Measurements from ENCODE around the gene RPS4Y1. TPM values are rescaled to one million over a fixed set of nuclear protein-coding genes. Genes with fewer than 3 reads are reported as not detected.

The RPS4Y1 gene
- polyA plus RNA-seq, 1 donor (not counting 4 experiments of a cell fraction or from before 2014, with no cell fraction given), result not detected

DNA sequence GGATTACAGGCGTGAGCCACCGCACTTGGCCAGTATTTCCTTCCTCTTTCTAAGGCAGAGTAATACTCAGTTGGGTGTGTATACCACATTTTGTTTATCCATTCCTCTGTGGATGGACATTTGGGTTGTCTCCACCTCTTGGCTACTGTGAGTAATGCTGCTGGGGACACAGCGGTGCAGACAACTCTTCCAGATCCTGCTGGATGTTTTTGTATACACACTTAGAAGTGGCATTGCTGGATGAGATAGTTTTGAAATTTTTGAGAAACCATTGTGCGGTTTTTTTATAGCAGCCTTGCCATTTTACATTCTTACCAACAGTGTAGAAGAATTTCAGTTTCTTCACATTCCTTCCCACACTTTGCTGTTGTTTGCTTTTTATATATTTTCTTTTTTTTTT is 16.3 kb downstream of the RPS4Y1 start:
- FAIRE-seq (no peak), DNase-seq (ENCODE audit: low read depth, low spot score) (no peak)
- no peak overlapping the region for H2AFZ ChIP-seq (ENCODE audit: control insufficient read depth, low read length)
- dilution Hi-C loops (cut with MboI; ENCODE audit: extremely low pct_ligation_motif_present, low sequenced_read_pairs), result no loop called here
- TF ChIP-seq, protein P1, sequence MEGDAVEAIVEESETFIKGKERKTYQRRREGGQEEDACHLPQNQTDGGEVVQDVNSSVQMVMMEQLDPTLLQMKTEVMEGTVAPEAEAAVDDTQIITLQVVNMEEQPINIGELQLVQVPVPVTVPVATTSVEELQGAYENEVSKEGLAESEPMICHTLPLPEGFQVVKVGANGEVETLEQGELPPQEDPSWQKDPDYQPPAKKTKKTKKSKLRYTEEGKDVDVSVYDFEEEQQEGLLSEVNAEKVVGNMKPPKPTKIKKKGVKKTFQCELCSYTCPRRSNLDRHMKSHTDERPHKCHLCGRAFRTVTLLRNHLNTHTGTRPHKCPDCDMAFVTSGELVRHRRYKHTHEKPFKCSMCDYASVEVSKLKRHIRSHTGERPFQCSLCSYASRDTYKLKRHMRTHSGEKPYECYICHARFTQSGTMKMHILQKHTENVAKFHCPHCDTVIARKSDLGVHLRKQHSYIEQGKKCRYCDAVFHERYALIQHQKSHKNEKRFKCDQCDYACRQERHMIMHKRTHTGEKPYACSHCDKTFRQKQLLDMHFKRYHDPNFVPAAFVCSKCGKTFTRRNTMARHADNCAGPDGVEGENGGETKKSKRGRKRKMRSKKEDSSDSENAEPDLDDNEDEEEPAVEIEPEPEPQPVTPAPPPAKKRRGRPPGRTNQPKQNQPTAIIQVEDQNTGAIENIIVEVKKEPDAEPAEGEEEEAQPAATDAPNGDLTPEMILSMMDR (optimal IDR thresholded peaks at IDR 0.05 in 1 of 3, IDR thresholded peaks at IDR 0.05 in 1 of 3, conservative IDR thresholded peaks at IDR 0.05 in 1 of 3; ENCODE audit: extremely low read depth in 1 of 3, insufficient read depth in 2 of 3, low read length in 3 of 3), result no peak
- TF ChIP-seq EZH2 (IDR thresholded peaks at IDR 0.05; ENCODE audit: low read length), result no peak
- no peak overlapping the region for H3K4me2 ChIP-seq (ENCODE audit: control insufficient read depth, extremely low read depth, insufficient read depth, low read depth, low read length)
- H3K4me3 ChIP-seq (ENCODE audit: control insufficient read depth in 2 of 3, extremely low read depth in 1 of 3, insufficient read depth in 2 of 3, low read depth in 1 of 3, low read length in 3 of 3), result no peak overlapping the region
- H3K9ac ChIP-seq (ENCODE audit: control insufficient read depth, extremely low read depth, insufficient read depth, low read length), result no peak overlapping the region
- H3K27me3 ChIP-seq (ENCODE audit: control insufficient read depth, extremely low read depth, insufficient read depth, low read length), result no peaks in the 10 kb centered on the region
- no peaks in the 10 kb centered on the region for H3K36me3 ChIP-seq (ENCODE audit: control insufficient read depth in 2 of 2, extremely low read depth in 1 of 2, insufficient read depth in 2 of 2, low read length in 2 of 2)
- no peaks in the 10 kb centered on the region for H3K9me1 ChIP-seq (ENCODE audit: control insufficient read depth, extremely low read depth, insufficient read depth, low read length)
- H3K9me3 ChIP-seq (ENCODE audit: control insufficient read depth, low read depth, low read length), result no peaks in the 10 kb centered on the region
- no peak overlapping the region for H3K27ac ChIP-seq (ENCODE audit: control insufficient read depth, insufficient read depth, low read length)
- H3K4me1 ChIP-seq (ENCODE audit: control insufficient read depth, extremely low read depth, insufficient read depth, low read length), result no peaks in the 10 kb centered on the region
- H4K20me1 ChIP-seq (ENCODE audit: control insufficient read depth, extremely low read depth, insufficient read depth, low read length), result no peaks in the 10 kb centered on the region
- no peaks in the 10 kb centered on the region for H3K79me2 ChIP-seq (ENCODE audit: control insufficient read depth, insufficient read depth, low read length)

DNA sequence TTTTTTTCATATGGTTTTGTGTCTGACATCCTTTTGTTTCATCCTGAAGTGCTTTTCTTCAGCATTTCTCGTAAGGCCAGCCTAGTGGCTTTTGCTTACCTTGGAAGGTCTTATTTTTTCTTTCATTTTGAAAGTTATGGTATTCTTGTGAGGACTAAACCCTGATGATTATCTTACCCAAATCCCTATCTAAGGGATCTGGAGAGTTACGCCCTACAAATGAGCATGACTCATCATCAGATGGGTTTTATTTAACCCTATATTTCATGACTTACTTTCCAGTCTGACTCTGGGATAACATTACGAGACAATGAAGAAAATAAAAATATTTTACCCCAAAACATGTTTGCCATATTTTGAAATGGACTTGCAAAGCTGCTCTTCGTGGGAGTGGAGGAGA is 18.4 kb downstream of the RPS4Y1 start:
- no peaks in the 10 kb centered on the region for H3K9me3 ChIP-seq (ENCODE audit: control insufficient read depth, low read depth, low read length)
- H3K9ac ChIP-seq (ENCODE audit: control insufficient read depth, extremely low read depth, insufficient read depth, low read length), result no peak overlapping the region
- no peaks in the 10 kb centered on the region for H4K20me1 ChIP-seq (ENCODE audit: control insufficient read depth, extremely low read depth, insufficient read depth, low read length)
- FAIRE-seq (no peak), DNase-seq (ENCODE audit: low read depth, low spot score) (no peak)
- no peaks in the 10 kb centered on the region for H3K4me1 ChIP-seq (ENCODE audit: control insufficient read depth, extremely low read depth, insufficient read depth, low read length)
- H3K36me3 ChIP-seq (ENCODE audit: control insufficient read depth in 2 of 2, extremely low read depth in 1 of 2, insufficient read depth in 2 of 2, low read length in 2 of 2), result no peaks in the 10 kb centered on the region
- no peaks in the 10 kb centered on the region for H3K79me2 ChIP-seq (ENCODE audit: control insufficient read depth, insufficient read depth, low read length)
- no peaks in the 10 kb centered on the region for H3K9me1 ChIP-seq (ENCODE audit: control insufficient read depth, extremely low read depth, insufficient read depth, low read length)
- no peak overlapping the region for H3K27ac ChIP-seq (ENCODE audit: control insufficient read depth, insufficient read depth, low read length)
- H3K4me3 ChIP-seq (ENCODE audit: control insufficient read depth in 2 of 3, extremely low read depth in 1 of 3, insufficient read depth in 2 of 3, low read depth in 1 of 3, low read length in 3 of 3), result no peak overlapping the region
- TF ChIP-seq, protein P1 (optimal IDR thresholded peaks at IDR 0.05 in 1 of 3, IDR thresholded peaks at IDR 0.05 in 1 of 3, conservative IDR thresholded peaks at IDR 0.05 in 1 of 3; ENCODE audit: extremely low read depth in 1 of 3, insufficient read depth in 2 of 3, low read length in 3 of 3), result no peak
- TF ChIP-seq EZH2 (IDR thresholded peaks at IDR 0.05; ENCODE audit: low read length), result no peak
- dilution Hi-C loops (cut with MboI; ENCODE audit: extremely low pct_ligation_motif_present, low sequenced_read_pairs), result no loop called here
- no peaks in the 10 kb centered on the region for H3K27me3 ChIP-seq (ENCODE audit: control insufficient read depth, extremely low read depth, insufficient read depth, low read length)
- no peak overlapping the region for H2AFZ ChIP-seq (ENCODE audit: control insufficient read depth, low read length)
- H3K4me2 ChIP-seq (ENCODE audit: control insufficient read depth, extremely low read depth, insufficient read depth, low read depth, low read length), result no peak overlapping the region
